ENCODE results near the gene GALNT7. TPM values are rescaled to one million over a fixed set of nuclear protein-coding genes. Genes with fewer than 3 reads are reported as not detected.

Gene GALNT7
- total RNA-seq, 1 donor = 19.6 TPM

- no peak for DNase-seq (ENCODE audit: low read depth)
- no peak overlapping the region for H3K4me3 ChIP-seq (ENCODE audit: low read depth, low read length)
- TF ChIP-seq CTCF (IDR thresholded peaks at IDR 0.05; ENCODE audit: insufficient read depth, low read length) = no peak
Observed at GRCh38 chr4:173307778-173308177, 139.2 kb downstream of the GALNT7 start.

GRCh38 chr4:173311368-173311767 is 142.8 kb downstream of the GALNT7 start:
- H3K4me3 ChIP-seq (ENCODE audit: low read depth, low read length) = no peak overlapping the region
- TF ChIP-seq CTCF (IDR thresholded peaks at IDR 0.05; ENCODE audit: insufficient read depth, low read length) = no peak
- DNase-seq (ENCODE audit: low read depth) = no peak

DNA sequence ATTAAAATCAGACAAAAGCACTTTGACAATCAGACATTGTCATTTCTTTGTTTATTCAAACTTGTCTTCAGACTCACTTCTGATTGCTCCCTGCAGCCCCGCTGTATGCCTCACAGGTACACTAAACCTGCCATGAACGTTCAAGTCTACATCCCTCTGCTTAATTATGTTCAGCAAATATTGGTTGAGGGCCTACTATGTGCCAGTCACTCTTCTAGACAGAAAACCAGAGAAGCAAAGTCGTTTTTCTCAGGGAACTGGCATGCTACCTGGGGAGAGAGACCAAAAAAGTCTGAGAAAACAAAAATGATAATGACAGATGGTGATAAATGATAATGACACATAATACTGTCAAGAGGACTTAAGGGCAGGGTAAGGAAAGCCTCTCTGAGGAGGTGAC is 146.1 kb downstream of the GALNT7 start:
- TF ChIP-seq CTCF (IDR thresholded peaks at IDR 0.05; ENCODE audit: insufficient read depth, low read length) = no peak
- no peak for DNase-seq (ENCODE audit: low read depth)
- H3K4me3 ChIP-seq (ENCODE audit: low read depth, low read length) = no peak overlapping the region

- no peak for TF ChIP-seq CTCF (IDR thresholded peaks at IDR 0.05; ENCODE audit: insufficient read depth, low read length)
- DNase-seq (ENCODE audit: low read depth) = no peak
- no peak overlapping the region for H3K4me3 ChIP-seq (ENCODE audit: low read depth, low read length)
Observed at GRCh38 chr4:173316060-173316459, 147.4 kb downstream of the GALNT7 start.

DNA sequence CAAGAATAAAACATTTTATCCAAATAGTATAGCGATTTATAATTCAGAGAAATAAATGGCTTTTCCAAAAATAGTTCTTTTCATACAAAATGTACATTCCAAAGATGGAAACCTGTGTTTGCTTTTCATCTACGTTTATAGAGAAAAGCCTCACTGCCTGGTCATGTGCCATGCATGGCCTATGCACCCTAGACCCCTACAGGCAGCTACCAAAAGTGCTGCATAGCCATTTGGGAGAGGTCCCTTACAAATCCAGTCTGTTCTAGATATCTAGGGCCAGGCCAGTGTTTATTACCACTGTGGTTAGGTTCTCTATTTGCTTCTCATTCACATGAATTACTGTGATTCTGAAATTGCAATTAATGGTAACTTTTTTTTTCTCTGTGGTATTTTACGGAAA is 148.4 kb downstream of the GALNT7 start:
- TF ChIP-seq CTCF (IDR thresholded peaks at IDR 0.05; ENCODE audit: insufficient read depth, low read length) = peak; percentile 30
- no peak for DNase-seq (ENCODE audit: low read depth)
- no peak overlapping the region for H3K4me3 ChIP-seq (ENCODE audit: low read depth, low read length)

DNA sequence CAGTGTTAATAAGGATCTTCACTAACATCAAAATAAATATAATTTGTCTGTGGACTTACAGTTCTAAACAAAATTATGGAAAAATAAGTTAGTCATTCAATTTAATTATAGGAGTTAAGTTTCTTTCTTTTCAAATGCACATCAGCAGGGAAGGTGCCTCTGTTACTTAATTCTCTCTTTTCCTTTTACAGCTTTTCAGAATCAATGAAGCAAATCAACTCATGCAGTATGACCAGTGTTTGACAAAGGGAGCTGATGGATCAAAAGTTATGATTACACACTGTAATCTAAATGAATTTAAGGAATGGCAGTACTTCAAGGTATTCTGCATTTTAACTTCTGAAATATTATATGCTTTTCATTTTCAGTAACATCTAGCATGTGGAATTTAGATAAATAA is 149.6 kb downstream of the GALNT7 start:
- no peak overlapping the region for H3K4me3 ChIP-seq (ENCODE audit: low read depth, low read length)
- DNase-seq (ENCODE audit: low read depth) = no peak
- TF ChIP-seq CTCF (IDR thresholded peaks at IDR 0.05; ENCODE audit: insufficient read depth, low read length) = no peak

GRCh38 chr4:173318648-173319211 is 150.1 kb downstream of the GALNT7 start:
- no peak for TF ChIP-seq CTCF (IDR thresholded peaks at IDR 0.05; ENCODE audit: insufficient read depth, low read length)
- DNase-seq (ENCODE audit: low read depth) = peak; percentile 77

More at GRCh38 chr4:173318648-173319211, 150.1 kb downstream of the GALNT7 start:
- H3K4me3 ChIP-seq (ENCODE audit: low read depth, low read length) = no peak overlapping the region

Measured in fibroblast of the aortic adventitia (primary cell).